Neural crest cell (in vitro differentiated cells): ENCODE data around the gene SLC26A2. TPM values are rescaled to one million over a fixed set of nuclear protein-coding genes. Genes with fewer than 3 reads are reported as not detected.
A peak's percentile ranks its signal among the peaks of the same experiment; 100 is the strongest.

Source experiments
- DNase-seq: peaks from one replicate; pipeline ENCODE4 v3.0.0; 2021; ENCODE audit warnings: low read depth, mixed read lengths, low spot score
- H3K27ac Mint-ChIP-seq: one replicate; pipeline ENCODE4 v1.8.0; 2021; ENCODE audit warnings: mild to moderate bottlenecking, mixed read lengths; ENCODE audit not compliant: unreplicated experiment
- H3K27me3 Mint-ChIP-seq: 2 replicates; pipeline ENCODE4 v1.8.0; 2021; ENCODE audit warnings: low read depth, mild to moderate bottlenecking, mixed read lengths
- H3K36me3 Mint-ChIP-seq: 2 replicates; pipeline ENCODE4 v1.8.0; 2021; ENCODE audit warnings: low read depth, mild to moderate bottlenecking, mixed read lengths
- H3K4me1 Mint-ChIP-seq: 2 replicates; pipeline ENCODE4 v1.8.0; 2021; ENCODE audit warnings: mixed read lengths
- H3K4me3 Mint-ChIP-seq: one replicate; pipeline ENCODE4 v1.8.0; 2021; ENCODE audit warnings: mild to moderate bottlenecking, mixed read lengths
- H3K9me3 Mint-ChIP-seq: 2 replicates; pipeline ENCODE4 v1.8.0; 2021; ENCODE audit warnings: mixed read lengths
- total RNA-seq: library from RNA; stranded (reverse); gene quantifications from 2 replicates; pipeline ENCODE4 v1.2.1, GENCODE V29; 2021
- TF ChIP-seq, protein P1 (sequence below): fragments of 200-600 bp; sonication (generic); conservative IDR thresholded peaks from 2 replicates; pipeline ENCODE4 v1.5.0; 2021; ENCODE audit warnings: antibody characterized with exemption, mild to moderate bottlenecking

The SLC26A2 gene
- total RNA-seq, 1 donor from 2014 or later, result 14.3 TPM

DNA sequence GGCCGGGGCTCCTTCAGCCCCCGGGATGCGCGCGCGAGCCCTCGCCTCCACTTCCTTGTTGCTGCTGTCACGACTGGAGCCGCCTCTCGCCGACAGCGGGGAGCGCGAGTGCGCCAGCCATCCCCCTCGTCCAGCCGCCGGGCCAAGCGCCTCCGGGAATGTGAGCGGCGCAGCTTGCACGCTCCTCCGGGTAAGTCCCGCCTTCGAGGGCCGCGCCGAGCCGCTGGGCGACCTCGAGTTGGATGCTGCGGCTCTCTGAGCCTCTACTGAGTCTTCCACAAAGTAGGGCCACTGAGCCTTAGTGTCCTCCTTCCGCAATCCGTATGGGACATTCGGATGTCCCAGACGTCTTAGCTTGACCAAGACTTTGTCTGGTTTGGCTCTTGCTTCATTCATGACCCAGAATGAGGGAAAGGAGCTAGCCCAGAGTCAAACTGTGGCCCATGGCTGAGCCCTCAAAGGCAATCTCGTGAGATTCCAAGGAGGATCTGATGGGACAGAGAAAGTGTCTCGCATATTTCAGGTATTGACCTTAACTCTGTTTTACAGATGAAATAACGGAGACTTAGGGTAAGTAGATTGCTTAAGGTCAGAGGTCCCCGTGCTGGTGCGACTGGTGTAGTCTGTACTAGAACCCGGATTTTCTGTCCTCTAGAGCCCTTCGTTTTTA is 40.6 kb downstream of the SLC26A2 start:
- DNase-seq, result peak; percentile 6
- Mint-ChIP-seq H3K27ac (no peak overlapping the region), H3K27me3 (no peaks in the 10 kb centered on the region)

DNA sequence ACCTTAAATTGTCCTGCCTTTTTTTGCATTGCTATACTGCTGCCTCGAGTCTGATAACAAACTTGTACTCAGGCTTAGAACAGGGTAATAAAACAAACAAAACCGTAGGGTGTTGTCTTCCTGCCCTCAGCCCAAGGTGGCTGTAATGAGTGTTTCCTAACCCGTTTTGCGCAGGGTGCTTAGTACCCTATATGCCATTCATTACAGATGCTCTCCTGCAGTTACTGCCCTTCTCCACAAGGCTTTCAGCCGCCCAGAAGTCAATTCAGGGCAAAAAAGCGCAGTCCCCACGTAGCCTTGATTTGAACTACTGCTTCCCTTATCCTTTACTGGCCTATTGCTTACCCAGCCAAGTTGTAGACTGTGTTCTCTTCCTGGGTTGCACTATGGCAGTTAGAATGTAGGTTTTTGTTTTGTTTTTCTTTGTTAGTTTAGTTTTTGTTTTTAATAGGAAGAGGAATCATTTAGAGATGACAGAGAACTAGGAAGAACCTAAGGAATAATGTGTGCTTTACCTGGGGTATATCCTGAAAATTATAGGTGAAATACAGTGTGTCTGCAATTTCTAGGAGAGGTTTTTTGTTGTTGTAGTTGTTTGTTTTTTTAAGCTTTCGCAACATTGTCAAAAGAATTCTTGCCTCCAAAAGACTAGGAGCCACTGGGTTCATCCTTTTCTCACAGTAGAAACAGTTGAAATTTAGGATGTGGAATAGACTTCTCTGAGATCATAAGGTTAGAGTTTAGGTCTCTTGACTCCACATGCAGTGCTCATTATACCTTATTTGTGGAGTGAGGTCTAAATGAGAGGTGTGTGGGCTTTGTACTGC is 41.3 kb downstream of the SLC26A2 start:
- DNase-seq, result peak; percentile 31
- H3K27me3 Mint-ChIP-seq, result no peaks in the 10 kb centered on the region
- TF ChIP-seq, protein P1, sequence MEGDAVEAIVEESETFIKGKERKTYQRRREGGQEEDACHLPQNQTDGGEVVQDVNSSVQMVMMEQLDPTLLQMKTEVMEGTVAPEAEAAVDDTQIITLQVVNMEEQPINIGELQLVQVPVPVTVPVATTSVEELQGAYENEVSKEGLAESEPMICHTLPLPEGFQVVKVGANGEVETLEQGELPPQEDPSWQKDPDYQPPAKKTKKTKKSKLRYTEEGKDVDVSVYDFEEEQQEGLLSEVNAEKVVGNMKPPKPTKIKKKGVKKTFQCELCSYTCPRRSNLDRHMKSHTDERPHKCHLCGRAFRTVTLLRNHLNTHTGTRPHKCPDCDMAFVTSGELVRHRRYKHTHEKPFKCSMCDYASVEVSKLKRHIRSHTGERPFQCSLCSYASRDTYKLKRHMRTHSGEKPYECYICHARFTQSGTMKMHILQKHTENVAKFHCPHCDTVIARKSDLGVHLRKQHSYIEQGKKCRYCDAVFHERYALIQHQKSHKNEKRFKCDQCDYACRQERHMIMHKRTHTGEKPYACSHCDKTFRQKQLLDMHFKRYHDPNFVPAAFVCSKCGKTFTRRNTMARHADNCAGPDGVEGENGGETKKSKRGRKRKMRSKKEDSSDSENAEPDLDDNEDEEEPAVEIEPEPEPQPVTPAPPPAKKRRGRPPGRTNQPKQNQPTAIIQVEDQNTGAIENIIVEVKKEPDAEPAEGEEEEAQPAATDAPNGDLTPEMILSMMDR, result peak; percentile 66
- H3K4me3 Mint-ChIP-seq, result peak overlapping the region; percentile 95
- no peaks in the 10 kb centered on the region for H3K36me3 Mint-ChIP-seq
- no peak overlapping the region for H3K27ac Mint-ChIP-seq
- H3K9me3 Mint-ChIP-seq, result no peaks in the 10 kb centered on the region
- H3K4me1 Mint-ChIP-seq, result peaks cover 30% of the 10 kb centered on the region

More for the DNA sequence above, 40.6 kb downstream of the SLC26A2 start:
- H3K4me1 Mint-ChIP-seq, result peaks cover 33% of the 10 kb centered on the region
- H3K9me3 Mint-ChIP-seq, result no peaks in the 10 kb centered on the region
- TF ChIP-seq, protein P1, result no peak
- H3K4me3 Mint-ChIP-seq, result peak overlapping the region; percentile 95
- H3K36me3 Mint-ChIP-seq, result peaks cover 2% of the 10 kb centered on the region

DNA sequence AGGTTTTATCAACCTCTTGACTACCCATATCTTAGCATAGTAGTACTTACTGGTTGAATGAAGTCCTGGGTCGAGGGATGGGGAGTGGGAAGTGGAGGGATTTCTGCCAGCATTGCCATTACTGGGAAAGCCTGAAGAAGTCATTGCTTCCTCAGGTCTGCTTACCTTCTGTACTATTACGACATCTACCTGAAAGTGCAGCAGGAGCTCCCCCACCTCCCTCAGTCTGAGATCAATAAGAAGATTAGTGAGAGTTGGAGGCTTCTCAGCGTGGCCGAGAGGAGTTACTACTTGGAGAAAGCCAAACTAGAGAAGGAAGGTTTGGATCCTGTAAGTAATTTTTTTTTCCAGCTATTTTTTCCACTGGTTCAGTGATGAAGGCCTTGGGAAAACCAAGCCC is 45.8 kb downstream of the SLC26A2 start:
- Mint-ChIP-seq H3K27me3 (no peaks in the 10 kb centered on the region), H3K4me1 (peaks cover 14% of the 10 kb centered on the region), H3K27ac (no peak overlapping the region), H3K9me3 (no peaks in the 10 kb centered on the region), H3K36me3 (peaks cover 3% of the 10 kb centered on the region), H3K4me3 (no peak overlapping the region)
- TF ChIP-seq, protein P1, result no peak
- DNase-seq, result no peak

DNA sequence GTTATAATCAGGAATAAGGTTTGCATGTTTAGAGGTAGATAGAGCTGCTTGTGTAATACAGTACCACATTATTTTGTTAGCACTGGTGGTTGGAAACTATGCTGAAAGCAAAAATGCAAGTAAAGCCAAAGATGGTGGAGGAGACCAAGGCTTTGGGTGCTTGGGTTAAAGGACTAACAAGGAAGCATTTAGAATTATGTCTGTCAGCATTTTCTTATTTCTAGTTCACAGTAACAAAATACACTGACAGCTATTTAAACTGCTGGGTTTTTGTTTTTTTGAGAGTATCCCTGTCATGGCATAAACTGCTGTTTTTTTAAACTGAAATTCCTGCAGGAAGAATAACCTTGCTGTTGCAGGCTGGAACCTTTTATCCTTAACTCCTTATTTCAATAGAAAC is 46.5 kb downstream of the SLC26A2 start:
- TF ChIP-seq, protein P1, result no peak
- DNase-seq, result no peak
- no peak overlapping the region for H3K27ac Mint-ChIP-seq
- H3K4me3 Mint-ChIP-seq, result no peak overlapping the region
- H3K4me1 Mint-ChIP-seq, result peaks cover 7% of the 10 kb centered on the region
- no peaks in the 10 kb centered on the region for H3K27me3 Mint-ChIP-seq
- H3K9me3 Mint-ChIP-seq, result no peaks in the 10 kb centered on the region
- H3K36me3 Mint-ChIP-seq, result peaks cover 4% of the 10 kb centered on the region

DNA sequence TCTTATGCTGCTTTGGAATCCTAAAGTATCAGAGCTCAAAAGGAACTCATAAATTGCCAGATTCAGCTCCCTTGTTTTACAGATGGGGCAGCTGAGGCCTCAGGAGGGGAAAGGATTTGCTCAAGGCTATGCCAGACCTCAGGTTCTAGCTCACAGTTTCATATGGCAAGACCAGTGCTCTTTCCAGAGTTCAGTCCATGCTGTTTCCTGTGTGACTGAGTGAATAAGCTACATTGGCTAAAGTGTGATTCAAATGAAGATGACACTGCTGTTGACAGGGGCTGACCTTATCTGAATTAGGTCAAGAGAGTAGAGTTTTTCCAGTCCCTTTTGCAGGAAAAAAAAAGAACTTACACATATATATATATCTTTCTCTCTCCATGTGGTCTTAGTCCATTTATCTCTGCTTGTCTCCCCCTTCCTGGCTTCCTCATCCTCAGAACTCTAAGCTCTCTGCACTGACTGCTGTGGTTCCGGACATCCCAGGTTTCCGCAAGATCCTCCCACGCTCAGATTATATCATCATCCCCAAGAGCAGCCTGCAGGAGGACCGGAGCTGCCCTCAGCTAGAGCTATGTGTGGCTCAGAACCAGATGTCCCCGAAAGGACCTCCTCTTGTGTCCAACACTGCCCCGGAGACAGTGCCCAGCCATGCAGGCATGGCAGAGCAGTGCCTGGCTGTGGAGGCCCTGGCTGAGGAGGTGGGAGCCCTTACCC is 49.3 kb downstream of the SLC26A2 start:
- H3K27me3 Mint-ChIP-seq, result no peaks in the 10 kb centered on the region
- H3K9me3 Mint-ChIP-seq, result peaks cover 2% of the 10 kb centered on the region
- no peak overlapping the region for H3K27ac Mint-ChIP-seq

More for the DNA sequence above, 49.3 kb downstream of the SLC26A2 start:
- no peaks in the 10 kb centered on the region for H3K4me1 Mint-ChIP-seq
- no peak overlapping the region for H3K4me3 Mint-ChIP-seq
- TF ChIP-seq, protein P1, result no peak
- peaks cover 25% of the 10 kb centered on the region for H3K36me3 Mint-ChIP-seq
- DNase-seq, result no peak
